NOMO-1 treated with DMSO at 0.1 percent for 48 hours (cell line): Measurements from ENCODE around the gene PALS1.
"Not testable (repeated sequence)": the region's sequence is repeated elsewhere in the genome, so short reads cannot be mapped to it uniquely, and the experiment has no call there.

Experiments
- DNase-seq: peaks from one replicate; lab custom pipeline; 2025; ENCODE audit not compliant: unreplicated experiment; lab: John Stamatoyannopoulos, UW

The PALS1 gene

DNA sequence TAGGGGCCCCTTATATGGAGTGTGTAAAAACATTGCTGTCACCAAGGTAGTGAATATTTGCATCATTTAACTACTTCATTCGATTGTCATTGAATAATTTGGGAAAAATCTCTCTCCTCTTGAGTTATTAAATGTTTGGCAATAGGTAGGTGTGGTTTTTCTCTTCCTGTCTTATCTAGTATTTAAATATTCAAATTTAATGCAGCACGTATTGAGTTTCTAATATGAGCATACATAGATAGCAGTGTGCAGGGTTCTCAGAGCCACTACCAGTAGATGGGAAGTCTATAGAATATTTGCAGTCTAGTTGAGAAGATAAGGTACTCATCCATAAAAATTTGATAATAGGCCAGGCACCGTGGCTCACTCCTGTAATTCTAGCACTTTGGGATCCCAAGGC lies 16.7 kb downstream of the PALS1 start:
- no peak for DNase-seq

- DNase-seq, result no peak
These were observed 19.7 kb downstream of the PALS1 start for GRCh38 chr14:67260965-67261364.

DNA sequence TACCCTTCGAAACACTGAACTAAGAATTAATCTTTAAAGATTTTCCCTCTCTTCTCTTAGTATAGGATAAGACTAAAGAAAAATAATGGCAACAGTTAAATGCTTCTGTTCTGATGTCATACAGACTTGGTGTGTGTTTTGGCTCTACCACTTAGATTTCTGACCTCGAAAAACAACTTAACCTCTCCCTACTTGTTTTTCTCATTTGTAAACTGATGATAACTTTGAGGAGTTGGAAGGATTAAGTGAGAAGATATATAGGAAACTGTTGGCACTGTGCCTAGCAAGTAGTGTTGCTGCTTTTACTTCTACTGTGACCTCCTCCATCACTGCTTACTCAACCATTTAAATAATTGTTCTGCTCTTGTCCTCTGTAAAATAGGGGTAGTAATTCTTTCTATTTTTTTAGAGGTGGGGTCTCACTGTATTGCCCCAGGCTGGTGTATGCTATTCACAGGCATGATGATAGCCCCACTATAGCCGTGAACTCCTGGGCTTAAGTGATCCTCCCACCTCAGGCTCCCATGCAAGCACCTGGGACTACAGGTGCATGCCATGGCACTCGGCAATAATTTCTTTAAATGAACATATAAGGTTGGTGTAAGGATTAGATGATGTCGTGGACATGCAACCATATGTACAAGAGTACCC lies 22.4 kb downstream of the PALS1 start:
- DNase-seq, result no peak

GRCh38 chr14:67265131-67265530 lies 23.9 kb downstream of the PALS1 start:
- no peak for DNase-seq

DNA sequence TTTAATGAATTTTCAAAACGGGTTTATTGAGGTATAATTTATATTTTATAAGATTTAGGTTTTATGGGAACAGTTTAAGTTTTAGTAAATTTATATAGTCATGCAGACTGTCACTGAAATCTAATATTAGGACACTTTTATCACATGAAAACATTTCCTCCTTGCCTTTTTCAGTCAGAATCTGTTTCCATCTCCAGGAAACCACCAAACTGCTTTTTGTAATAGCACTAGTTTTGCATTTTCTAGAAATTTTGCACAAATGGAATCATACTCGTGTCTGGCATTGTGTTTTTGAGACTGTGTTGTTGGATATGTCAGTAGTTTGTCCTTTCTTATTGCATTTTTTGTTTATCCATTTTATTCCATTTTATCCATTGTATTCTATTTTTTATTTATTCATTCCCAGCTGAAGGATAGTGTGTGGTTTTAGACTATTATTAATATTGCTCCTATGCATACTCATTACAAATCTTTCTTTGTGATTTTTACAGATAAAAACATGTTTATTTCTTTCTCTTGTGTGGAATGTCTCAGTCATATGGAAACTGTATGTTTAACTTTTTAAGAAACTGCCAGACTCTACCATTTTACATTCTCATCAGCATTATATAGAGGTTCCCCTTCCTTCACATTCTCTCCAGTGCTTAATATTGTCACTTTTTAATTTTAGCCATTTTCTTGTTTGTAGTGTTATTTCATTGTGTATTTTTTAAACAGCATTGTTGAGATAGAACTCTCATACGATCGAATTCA lies 26.5 kb downstream of the PALS1 start:
- DNase-seq, result no peak

- DNase-seq, result no peak
These were observed 27.4 kb downstream of the PALS1 start for GRCh38 chr14:67268426-67269150.

GRCh38 chr14:67269298-67270060 lies 28.2 kb downstream of the PALS1 start:
- no peak for DNase-seq

GRCh38 chr14:67270145-67270753 lies 29.0 kb downstream of the PALS1 start:
- DNase-seq, result no peak

DNA sequence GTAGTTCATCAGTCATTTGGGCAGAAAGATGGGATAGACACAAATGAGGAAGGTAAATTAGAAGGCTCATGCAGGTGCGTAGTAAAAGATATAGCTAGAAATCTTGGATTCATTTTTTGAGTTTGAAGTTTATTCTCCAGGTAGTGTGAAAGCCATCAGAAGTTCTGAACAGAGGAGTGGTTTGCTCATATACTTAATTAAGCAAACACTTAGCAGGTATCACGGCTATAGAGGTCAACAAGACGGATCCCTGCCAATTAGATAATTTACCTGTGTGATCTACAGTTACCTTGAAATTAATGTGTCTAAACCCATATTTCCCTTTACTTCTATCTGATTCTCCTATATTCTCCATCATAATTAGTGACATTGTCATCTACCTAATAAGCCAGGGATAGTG lies 29.7 kb downstream of the PALS1 start:
- no peak for DNase-seq

DNA sequence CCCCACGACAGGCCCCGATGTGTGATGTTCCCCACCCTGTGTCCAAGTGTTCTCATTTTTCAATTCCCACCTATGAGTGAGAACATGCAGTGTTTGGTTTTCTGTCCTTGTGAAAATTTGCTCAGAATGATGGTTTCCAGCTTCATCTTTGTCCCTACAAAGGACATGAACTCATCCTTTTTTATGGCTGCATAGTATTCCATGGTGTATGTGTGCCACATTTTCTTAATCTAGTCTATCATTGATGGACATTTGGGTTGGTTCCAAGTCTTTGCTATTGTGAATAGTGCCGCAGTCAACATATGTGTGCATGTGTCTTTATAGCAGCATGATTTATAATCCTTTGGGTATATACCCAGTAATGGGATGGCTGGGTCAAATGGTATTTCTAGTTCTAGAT lies 32.0 kb downstream of the PALS1 start:
- DNase-seq, result not testable (repeated sequence)

- no peak for DNase-seq
These were observed 34.9 kb downstream of the PALS1 start for GRCh38 chr14:67276131-67276530.

GRCh38 chr14:67280506-67280905 lies 39.3 kb downstream of the PALS1 start:
- DNase-seq, result no peak

DNA sequence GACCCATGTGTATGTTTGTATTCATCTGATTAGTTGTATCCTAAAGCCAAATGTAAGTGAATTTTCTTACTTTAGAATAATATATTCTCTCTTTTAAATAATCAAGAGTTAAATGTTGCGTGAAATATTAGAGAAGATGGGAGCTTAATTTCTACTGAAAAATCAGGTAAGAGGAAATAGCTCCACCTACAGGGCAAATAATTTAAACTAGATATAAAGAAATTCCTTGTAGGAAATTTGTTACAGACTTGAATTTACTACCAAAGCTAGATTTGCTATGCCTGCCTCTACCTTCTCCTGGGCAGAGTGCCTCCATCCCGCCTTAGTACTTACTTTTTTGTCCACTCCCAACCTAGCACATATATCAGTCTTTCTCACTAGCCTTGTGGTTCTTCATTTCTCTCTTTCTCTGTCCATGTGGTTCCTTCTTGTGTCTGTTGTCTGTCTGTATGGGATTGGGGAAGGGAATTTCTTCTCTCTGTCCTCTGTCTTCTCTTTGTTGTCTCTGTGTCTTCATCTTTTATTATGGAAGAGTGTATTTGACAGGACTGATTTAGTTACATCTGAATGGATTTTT lies 44.7 kb downstream of the PALS1 start:
- peak; percentile 29 for DNase-seq
